DOHH2 (cell line): Measurements from ENCODE around the gene CERK.

ENCODE experiments used
- EZH2phosphoT487 ChIP-seq: fragments of 200-600 bp; sonication (generic); IDR thresholded peaks from 2 replicates; pipeline ENCODE4 v1.6.1; 2017; ENCODE audit warnings: borderline replicate concordance, mild to moderate bottlenecking, antibody characterized with exemption, low read length, moderate library complexity, mixed read lengths
- TF ChIP-seq, protein P1 (sequence below): fragments of 200-600 bp; sonication (generic); IDR thresholded peaks from one replicate; pipeline ENCODE4 v1.5.1; 2014; ENCODE audit warnings: antibody characterized with exemption, mild to moderate bottlenecking, low read depth, low read length; ENCODE audit not compliant: poor library complexity, severe bottlenecking

DNA sequence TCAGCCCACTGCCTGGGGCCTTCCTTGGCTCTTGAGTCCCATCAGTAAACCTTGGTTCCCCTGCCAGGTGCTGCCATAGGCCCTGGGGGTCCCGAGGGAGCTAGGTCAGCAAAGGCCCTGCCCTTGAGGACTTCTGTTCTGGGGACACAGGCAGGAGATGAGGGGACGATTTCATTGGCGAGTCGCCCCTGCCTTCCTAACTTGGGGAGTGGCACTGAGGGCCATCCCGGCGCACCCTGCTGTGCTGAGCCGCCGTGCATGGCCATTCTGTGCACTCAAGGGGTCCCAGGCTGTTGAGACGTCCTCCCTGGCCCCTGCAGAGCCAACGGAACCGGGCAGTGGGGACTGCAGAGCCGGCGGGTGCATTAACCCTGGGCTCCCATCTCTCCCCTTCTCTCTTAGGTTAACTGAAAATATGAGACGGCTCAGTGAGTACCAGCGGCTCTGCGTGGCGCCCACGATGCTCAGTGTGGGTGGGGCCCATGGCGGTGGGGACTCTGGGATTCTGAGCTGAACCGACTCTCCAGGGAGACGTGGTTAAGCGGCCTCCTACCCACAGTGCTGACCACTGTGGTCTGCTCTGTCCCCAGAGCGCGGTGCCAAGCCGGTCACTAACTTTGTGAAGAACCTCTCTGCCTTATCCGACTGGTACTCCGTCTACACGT lies 74.5 kb downstream of the CERK start:
- TF ChIP-seq, protein P1, sequence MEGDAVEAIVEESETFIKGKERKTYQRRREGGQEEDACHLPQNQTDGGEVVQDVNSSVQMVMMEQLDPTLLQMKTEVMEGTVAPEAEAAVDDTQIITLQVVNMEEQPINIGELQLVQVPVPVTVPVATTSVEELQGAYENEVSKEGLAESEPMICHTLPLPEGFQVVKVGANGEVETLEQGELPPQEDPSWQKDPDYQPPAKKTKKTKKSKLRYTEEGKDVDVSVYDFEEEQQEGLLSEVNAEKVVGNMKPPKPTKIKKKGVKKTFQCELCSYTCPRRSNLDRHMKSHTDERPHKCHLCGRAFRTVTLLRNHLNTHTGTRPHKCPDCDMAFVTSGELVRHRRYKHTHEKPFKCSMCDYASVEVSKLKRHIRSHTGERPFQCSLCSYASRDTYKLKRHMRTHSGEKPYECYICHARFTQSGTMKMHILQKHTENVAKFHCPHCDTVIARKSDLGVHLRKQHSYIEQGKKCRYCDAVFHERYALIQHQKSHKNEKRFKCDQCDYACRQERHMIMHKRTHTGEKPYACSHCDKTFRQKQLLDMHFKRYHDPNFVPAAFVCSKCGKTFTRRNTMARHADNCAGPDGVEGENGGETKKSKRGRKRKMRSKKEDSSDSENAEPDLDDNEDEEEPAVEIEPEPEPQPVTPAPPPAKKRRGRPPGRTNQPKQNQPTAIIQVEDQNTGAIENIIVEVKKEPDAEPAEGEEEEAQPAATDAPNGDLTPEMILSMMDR = no peak
- TF ChIP-seq EZH2phosphoT487 = no peak
